K562 (cell line): ENCODE data around the gene TBL1XR1. TPM values are rescaled to one million over a fixed set of nuclear protein-coding genes. Genes with fewer than 3 reads are reported as not detected.

Source experiments
- ATF4 ChIP-seq: fragments of 450-650 bp; formaldehyde crosslinking; IDR thresholded peaks from 2 replicates; pipeline ENCODE4 v1.4.0; 2022; ENCODE audit warnings: mild to moderate bottlenecking, moderate library complexity
- CEBPB ChIP-seq: fragments of 450-650 bp; IDR thresholded peaks from 2 replicates; pipeline ENCODE4 v1.6.1; 2016; ENCODE audit warnings: missing genetic modification characterization, missing compliant biosample characterization
- GATAD2A ChIP-seq: fragments of 450-650 bp; IDR thresholded peaks from 2 replicates; pipeline ENCODE4 v1.6.1; 2017
- GTF2E2 ChIP-seq: fragments of 200-800 bp; sonication (Bioruptor generic); IDR thresholded peaks from 2 replicates; pipeline ENCODE4 v1.6.1; 2016; ENCODE audit warnings: missing genetic modification characterization, missing compliant biosample characterization
- ILK ChIP-seq: fragments of 450-650 bp; IDR thresholded peaks from 2 replicates; pipeline ENCODE4 v1.6.1; 2016; ENCODE audit warnings: missing genetic modification characterization, low read depth, mild to moderate bottlenecking, missing compliant biosample characterization, moderate library complexity, borderline replicate concordance
- MAZ ChIP-seq, 2 experiments: fragments of 450-650 bp in 1 of 2; sonication (generic) in 1 of 2; formaldehyde crosslinking; IDR thresholded peaks in 1 of 2; conservative IDR thresholded peaks in 1 of 2; 2 replicates each; pipeline versions ENCODE4 v1.4.0 to v1.5.0; 2020; ENCODE audit warnings: mild to moderate bottlenecking in 1 of 2, missing genetic modification reagents in 1 of 2
- NCOR1 ChIP-seq: fragments of 450-650 bp; IDR thresholded peaks from 2 replicates; pipeline ENCODE4 v1.6.1; 2016; ENCODE audit warnings: mild to moderate bottlenecking, moderate library complexity
- NFIC ChIP-seq: fragments of 450-650 bp; IDR thresholded peaks from 2 replicates; pipeline ENCODE4 v1.6.1; 2017; ENCODE audit warnings: mild to moderate bottlenecking, inconsistent platforms
- REST ChIP-seq, 2 experiments: fragments of 450-650 bp; formaldehyde crosslinking in 1 of 2; IDR thresholded peaks; 2 replicates each; pipeline versions ENCODE4 v1.4.0 to v1.6.1; 2014 to 2020; ENCODE audit warnings: mild to moderate bottlenecking in 2 of 2, borderline replicate concordance in 1 of 2, low read depth in 1 of 2
- RFX5 ChIP-seq: IDR thresholded peaks from 2 replicates; pipeline ENCODE4 v1.6.1; 2011; ENCODE audit warnings: low read depth, mild to moderate bottlenecking, improper control_type of control experiment, low read length
- SAP30 ChIP-seq: fragments of 200-600 bp; sonication (generic); IDR thresholded peaks from 2 replicates; pipeline ENCODE4 v1.6.1; 2012; ENCODE audit warnings: borderline replicate concordance, low read depth, mild to moderate bottlenecking, moderate library complexity, low read length, control low read depth, inconsistent platforms; ENCODE audit not compliant: insufficient read depth, poor library complexity, severe bottlenecking
- TAF9B ChIP-seq: fragments of 450-650 bp; IDR thresholded peaks from 2 replicates; pipeline ENCODE4 v1.6.1; 2018; ENCODE audit warnings: mild to moderate bottlenecking; ENCODE audit not compliant: partially characterized antibody
- TBP ChIP-seq: optimal IDR thresholded peaks from 2 replicates; pipeline ENCODE3; 2011; ENCODE audit warnings: low read depth, low read length, improper control_type of control experiment
- XRCC4 ChIP-seq: IDR thresholded peaks from one replicate; pipeline ENCODE4 v1.6.1; 2011; ENCODE audit not compliant: insufficient read depth, insufficient read length; ENCODE audit errors: extremely low read depth
- ZNF197 ChIP-seq: fragments of 200-800 bp; sonication (Bioruptor generic); IDR thresholded peaks from 2 replicates; pipeline ENCODE4 v1.6.1; 2016; ENCODE audit warnings: low read depth, missing genetic modification characterization, missing compliant biosample characterization
- ZNF347 ChIP-seq: fragments of 450-650 bp; formaldehyde crosslinking; IDR thresholded peaks from 2 replicates; pipeline ENCODE4 v1.4.0; 2020; ENCODE audit warnings: low read depth, mild to moderate bottlenecking, moderate library complexity
- polyA plus RNA-seq, 8 experiments: library from polyadenylated mRNA; depleted of rRNA in 4 of 8; stranded (reverse) in 5 of 8; unstranded in 3 of 8; fragments of >200 nt; fragmentation: Nextera tagmentation in 2 of 8; fragmentation: Illumina TruSeq in 1 of 8; extraction: Ambion mirVana in 2 of 8; extraction: Trizol in 1 of 8; gene quantifications; 2 replicates each; pipeline versions ENCODE4 v1.2.1 to v1.2.3, GENCODE V29; 2011 to 2014; ENCODE audit warnings: inconsistent platforms in 1 of 8, missing spikeins in 1 of 8
- total RNA-seq, 7 experiments: library from RNA; depleted of rRNA in 6 of 7; stranded (reverse); fragments of >200 nt in 6 of 7; fragmentation: Illumina TruSeq in 2 of 7; extraction: Trizol in 2 of 7; gene quantifications; 2 replicates each; pipeline versions ENCODE4 v1.2.1 to v1.2.3, GENCODE V29; 2011 to 2021; ENCODE audit warnings: low replicate concordance in 1 of 7
- TF ChIP-seq, protein P1 (sequence below): sonication (generic); IDR thresholded peaks from 2 replicates; pipeline ENCODE4 v1.6.1; 2016

TBL1XR1 gene
- total and polyA plus RNA-seq, 9 of the 15 experiments (the other 6 are each of a cell fraction or from before 2014, with no cell fraction given): 19.6 to 171 (median 83.3) TPM

- TF ChIP-seq ZNF197 (CRISPR knock-in tag): no peak
- TF ChIP-seq NCOR1: peak; percentile 40; the same call in 1 of the 2 replicates
- peak; percentile 10; the same call in 1 of the 2 replicates for TF ChIP-seq GTF2E2 (tag)
- TF ChIP-seq RFX5: no peak
- TF ChIP-seq TAF9B: no peak
- TF ChIP-seq CEBPB (tag): no peak
- no peak for TF ChIP-seq ATF4
- TF ChIP-seq ZNF347 (CRISPR knock-in tag): no peak
- peak; percentile 74 for TF ChIP-seq NFIC
- TF ChIP-seq, protein P1, sequence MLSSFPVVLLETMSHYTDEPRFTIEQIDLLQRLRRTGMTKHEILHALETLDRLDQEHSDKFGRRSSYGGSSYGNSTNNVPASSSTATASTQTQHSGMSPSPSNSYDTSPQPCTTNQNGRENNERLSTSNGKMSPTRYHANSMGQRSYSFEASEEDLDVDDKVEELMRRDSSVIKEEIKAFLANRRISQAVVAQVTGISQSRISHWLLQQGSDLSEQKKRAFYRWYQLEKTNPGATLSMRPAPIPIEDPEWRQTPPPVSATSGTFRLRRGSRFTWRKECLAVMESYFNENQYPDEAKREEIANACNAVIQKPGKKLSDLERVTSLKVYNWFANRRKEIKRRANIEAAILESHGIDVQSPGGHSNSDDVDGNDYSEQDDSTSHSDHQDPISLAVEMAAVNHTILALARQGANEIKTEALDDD: peak; percentile 84
- no peak for TF ChIP-seq MAZ (CRISPR knock-in tag; conservative IDR thresholded peaks at IDR 0.05 in 1 of 2, IDR thresholded peaks at IDR 0.05 in 1 of 2)
- TF ChIP-seq XRCC4: no peak
- TF ChIP-seq ILK (tag): no peak
- no peak for TF ChIP-seq SAP30
- TF ChIP-seq REST (IDR thresholded peaks at IDR 0.05; ENCODE audit: borderline replicate concordance): no peak
- no peak for TF ChIP-seq REST (CRISPR knock-in tag; IDR thresholded peaks at IDR 0.05; ENCODE audit: low read depth)
- no peak for TF ChIP-seq GATAD2A
- TF ChIP-seq TBP: peak; percentile 33
Observed at GRCh38 chr3:177195242-177195991, 1.9 kb downstream of the TBL1XR1 start (continued).
